Fibroblast of mammary gland (primary cell): Measurements from ENCODE around the gene PMF1.

Experiments
- DNase-seq: peaks from one replicate; pipeline ENCODE4 v3.0.0-alpha.2; 2010; ENCODE audit warnings: low read depth
- H3K4me3 ChIP-seq: 2 replicates; pipeline ENCODE4 v1.5.1; 2011; ENCODE audit warnings: low read depth, mild to moderate bottlenecking, low read length, moderate library complexity; ENCODE audit not compliant: control insufficient read depth
- TF ChIP-seq, protein P1 (sequence below): conservative IDR thresholded peaks from 2 replicates; pipeline ENCODE4 v1.5.1; 2011; ENCODE audit warnings: low read depth, low read length, inconsistent platforms; ENCODE audit not compliant: control insufficient read depth, insufficient read depth

Gene PMF1

DNA sequence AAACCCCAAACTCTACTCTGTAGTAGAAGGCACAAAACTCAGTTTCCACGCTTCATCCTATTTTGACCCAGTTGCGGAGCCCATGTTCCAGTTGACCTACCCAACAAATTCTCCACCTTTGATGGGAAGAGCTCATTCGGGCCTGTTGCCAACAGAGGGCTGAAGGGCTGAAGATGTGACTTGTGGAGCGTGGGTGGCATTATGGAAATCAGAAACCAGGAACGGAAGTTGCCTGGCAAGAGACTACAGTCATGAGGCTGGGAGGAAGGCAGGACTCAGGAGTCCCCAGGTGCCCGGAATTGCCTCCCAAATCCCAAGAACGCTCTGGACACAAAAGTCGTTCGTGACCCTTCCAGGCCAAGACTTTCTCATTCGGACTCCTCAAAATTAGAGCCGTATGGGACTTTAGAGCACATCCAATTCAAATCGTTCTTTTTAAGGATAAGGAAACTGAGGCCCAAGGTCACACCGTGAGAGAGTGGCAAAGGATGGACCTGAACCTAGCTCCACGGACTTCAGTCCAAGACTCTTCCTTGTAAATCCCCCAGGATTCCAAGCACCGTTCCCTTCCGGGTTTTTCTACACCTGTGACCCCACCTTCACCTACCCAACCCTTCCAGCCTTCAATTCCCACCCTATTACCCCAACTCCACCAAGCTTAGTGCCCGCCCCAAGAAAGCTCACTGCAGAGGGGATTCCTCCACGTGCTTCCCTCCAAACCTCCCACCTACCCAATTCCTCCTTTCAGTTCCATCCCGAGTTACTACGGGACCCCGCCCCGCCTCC lies 69.1 kb downstream of the PMF1 start:
- TF ChIP-seq, protein P1, sequence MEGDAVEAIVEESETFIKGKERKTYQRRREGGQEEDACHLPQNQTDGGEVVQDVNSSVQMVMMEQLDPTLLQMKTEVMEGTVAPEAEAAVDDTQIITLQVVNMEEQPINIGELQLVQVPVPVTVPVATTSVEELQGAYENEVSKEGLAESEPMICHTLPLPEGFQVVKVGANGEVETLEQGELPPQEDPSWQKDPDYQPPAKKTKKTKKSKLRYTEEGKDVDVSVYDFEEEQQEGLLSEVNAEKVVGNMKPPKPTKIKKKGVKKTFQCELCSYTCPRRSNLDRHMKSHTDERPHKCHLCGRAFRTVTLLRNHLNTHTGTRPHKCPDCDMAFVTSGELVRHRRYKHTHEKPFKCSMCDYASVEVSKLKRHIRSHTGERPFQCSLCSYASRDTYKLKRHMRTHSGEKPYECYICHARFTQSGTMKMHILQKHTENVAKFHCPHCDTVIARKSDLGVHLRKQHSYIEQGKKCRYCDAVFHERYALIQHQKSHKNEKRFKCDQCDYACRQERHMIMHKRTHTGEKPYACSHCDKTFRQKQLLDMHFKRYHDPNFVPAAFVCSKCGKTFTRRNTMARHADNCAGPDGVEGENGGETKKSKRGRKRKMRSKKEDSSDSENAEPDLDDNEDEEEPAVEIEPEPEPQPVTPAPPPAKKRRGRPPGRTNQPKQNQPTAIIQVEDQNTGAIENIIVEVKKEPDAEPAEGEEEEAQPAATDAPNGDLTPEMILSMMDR = no peak
- H3K4me3 ChIP-seq = peak overlapping the region; percentile 97
- DNase-seq = peak; percentile 46

DNA sequence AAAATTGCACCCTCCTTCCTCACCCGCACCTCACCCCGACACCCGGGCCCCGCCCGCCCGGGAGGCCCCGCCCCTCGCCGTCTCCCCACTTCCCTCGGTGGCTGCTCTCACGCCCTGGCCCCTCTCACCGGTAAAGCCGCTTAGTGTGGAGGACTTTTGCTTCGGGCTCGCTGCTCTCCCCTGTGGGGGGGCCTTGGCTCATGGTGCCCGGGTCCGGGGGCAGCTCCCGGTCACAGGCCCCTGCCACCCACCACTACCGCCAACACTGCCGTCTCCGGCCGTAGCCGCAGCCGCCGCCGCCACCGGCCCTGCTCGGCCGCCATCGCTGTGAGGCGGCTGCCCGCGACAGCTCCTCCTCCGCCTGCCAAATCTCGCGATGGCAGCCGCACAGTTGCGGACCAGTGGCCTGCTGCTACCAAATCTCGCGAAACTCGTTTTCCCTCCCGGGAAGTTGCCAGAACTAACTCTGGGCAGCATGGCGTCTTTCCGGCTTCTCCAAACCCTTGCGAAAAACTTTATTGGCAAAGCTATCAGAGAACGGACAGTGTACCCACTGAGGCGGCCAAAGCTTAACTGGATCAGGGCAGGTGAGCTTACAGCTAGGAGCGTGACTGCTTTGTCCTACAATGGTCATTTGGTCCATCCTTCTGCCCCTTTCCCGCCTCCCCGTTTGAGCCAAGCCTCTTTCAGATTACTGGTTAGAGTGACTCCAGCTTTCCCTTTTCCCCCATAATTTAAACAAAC lies 69.8 kb downstream of the PMF1 start, which contains the start of gene SMG5:
Gene SMG5, minus strand, starts transcription at position 347 of the 744 bp plus-strand sequence. Its CDS starts 145 bp downstream, at position 202.
- peak within 1 kb of the TSS; percentile 97 for H3K4me3 ChIP-seq
- TF ChIP-seq, protein P1 = no peak
- DNase-seq = peak; percentile 99

DNA sequence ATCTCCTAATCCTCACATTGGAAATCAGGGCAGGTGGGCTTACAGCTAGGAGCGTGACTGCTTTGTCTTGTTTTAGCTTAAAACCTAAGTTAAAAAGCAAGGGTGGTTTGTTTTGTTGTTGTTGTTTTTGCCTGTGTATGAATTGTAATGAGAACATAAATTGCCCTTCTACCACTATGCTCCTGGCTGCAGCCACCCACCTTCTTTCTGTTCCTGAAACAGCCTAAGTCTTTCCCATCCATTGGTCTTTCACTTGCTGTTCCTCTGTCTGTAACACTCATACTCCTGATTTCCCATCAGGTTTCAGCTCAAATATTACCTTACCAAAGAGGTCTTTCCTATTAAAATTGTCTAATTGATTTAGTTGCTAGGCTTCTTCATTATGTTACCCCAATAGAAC lies 70.7 kb downstream of the PMF1 start:
- DNase-seq = no peak
- TF ChIP-seq, protein P1 = no peak
- peak overlapping the region; percentile 93 for H3K4me3 ChIP-seq

DNA sequence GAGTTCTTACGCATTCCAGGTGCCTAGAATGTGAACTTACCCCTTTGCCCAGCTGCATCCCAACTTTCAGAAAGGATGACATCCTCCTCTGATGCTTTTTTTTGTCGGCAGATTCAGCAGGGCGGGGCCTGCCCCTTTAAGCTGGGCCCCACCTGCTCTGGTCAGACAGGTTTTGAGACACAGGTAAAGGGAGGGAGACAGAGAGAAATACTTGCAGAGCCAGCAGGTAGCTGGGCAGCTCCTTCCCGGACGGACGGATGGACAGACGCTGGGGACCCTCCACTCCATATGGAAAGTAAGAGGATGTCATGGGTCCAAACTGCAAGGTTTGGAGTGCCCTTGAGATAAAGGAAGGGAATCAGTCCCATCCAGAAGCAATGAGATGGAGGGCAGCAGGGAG lies 71.3 kb downstream of the PMF1 start, which contains the start of gene TMEM79:
Gene TMEM79, plus strand, starts transcription at position 214 of the 400 bp plus-strand sequence. CDS start 902 bp downstream, outside the sequence.
- peak within 1 kb of the TSS; percentile 93 for H3K4me3 ChIP-seq
- TF ChIP-seq, protein P1 = no peak
- DNase-seq = no peak

DNA sequence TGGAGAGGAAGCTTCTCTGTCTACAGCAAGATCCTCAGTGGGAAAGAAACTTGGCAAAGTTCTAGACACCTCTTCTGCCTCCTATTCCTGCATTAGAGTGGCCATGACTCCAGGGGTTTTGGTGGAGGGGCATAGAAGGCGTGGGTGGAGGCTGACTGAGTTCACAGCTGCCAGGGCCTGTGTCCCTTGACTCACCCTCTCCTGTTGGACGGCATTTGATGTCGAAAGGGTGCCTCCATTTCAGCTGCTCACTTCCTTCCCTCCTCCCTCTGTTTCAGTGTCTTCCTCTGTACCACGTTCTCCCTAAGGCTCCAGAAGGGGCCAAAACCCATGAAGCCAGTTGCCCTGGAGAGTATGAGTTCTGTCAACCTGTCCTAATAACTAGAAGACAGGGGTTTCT lies 72.0 kb downstream of the PMF1 start:
- peak; percentile 62 for DNase-seq
- TF ChIP-seq, protein P1 = no peak
- no peak overlapping the region for H3K4me3 ChIP-seq

DNA sequence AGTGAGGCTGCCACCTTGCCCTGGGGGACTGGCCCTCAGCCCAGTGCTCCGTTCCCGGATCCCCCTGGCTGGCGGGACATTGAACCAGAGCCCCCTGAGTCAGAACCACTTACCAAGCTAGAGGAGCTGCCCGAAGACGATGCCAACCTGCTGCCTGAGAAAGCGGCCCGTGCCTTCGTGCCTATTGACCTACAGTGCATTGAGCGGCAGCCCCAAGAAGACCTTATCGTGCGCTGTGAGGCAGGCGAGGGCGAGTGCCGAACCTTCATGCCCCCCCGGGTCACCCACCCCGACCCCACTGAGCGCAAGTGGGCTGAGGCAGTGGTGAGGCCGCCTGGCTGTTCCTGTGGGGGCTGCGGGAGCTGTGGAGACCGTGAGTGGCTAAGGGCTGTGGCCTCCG lies 72.6 kb downstream of the PMF1 start:
- no peak overlapping the region for H3K4me3 ChIP-seq
- DNase-seq = no peak
- TF ChIP-seq, protein P1 = no peak
